Ascending aorta (tissue), 2 donors: Measurements from ENCODE around the gene ZSCAN20. TPM values are rescaled to one million over a fixed set of nuclear protein-coding genes. Genes with fewer than 3 reads are reported as not detected.

Source experiments
- DNase-seq, 2 donors: peaks; one replicate each; pipeline ENCODE4 v3.0.0-alpha.2; 2019; ENCODE audit warnings: low spot score in 2 of 2
- H3K27ac ChIP-seq, 2 donors: fragments of 200-600 bp; sonication (generic); one replicate each; pipeline ENCODE4 v1.5.1; 2016 to 2017; ENCODE audit warnings: mild to moderate bottlenecking in 1 of 2
- H3K27me3 ChIP-seq: fragments of 200-600 bp; sonication (generic); one replicate; pipeline ENCODE4 v1.5.1; 2017
- H3K36me3 ChIP-seq, 2 donors: fragments of 200-600 bp; sonication (generic); one replicate each; pipeline ENCODE4 v1.5.1; 2016
- H3K4me1 ChIP-seq, 2 donors: fragments of 200-600 bp; sonication (generic); one replicate each; pipeline ENCODE4 v1.5.1; 2016 to 2017; ENCODE audit warnings: mild to moderate bottlenecking in 1 of 2
- H3K4me3 ChIP-seq, 2 donors: fragments of 200-600 bp; sonication (generic); one replicate each; pipeline ENCODE4 v1.5.1; 2016 to 2017; ENCODE audit warnings: mild to moderate bottlenecking in 1 of 2
- H3K9me3 ChIP-seq, 2 donors: fragments of 200-600 bp; sonication (generic); one replicate each; pipeline ENCODE4 v1.5.1; 2016
- CTCF ChIP-seq, 3 experiments: fragments of 200-600 bp in 2 of 3; fragments of 450-650 bp in 1 of 3; sonication (generic) in 2 of 3; IDR thresholded peaks; one replicate each; pipeline ENCODE4 v1.5.1; 2016 to 2019; ENCODE audit warnings: antibody characterized with exemption in 3 of 3, mild to moderate bottlenecking in 1 of 3, moderate library complexity in 1 of 3
- intact Hi-C: fragments of 100-400 bp; cut with DNase I; formaldehyde crosslinking; loops from one replicate; pipeline ENCODE4 v1.15.1; 2023
- total RNA-seq: library from RNA; depleted of rRNA; stranded (reverse); fragments of >200 nt; gene quantifications from one replicate; pipeline ENCODE4 v1.1.0, GENCODE V29; 2016

ZSCAN20 gene
- total RNA-seq, 1 donor from 2014 or later: 42.6 TPM

GRCh38 chr1:33471416-33471815 lies 1.0 kb upstream of the ZSCAN20 start:
- DNase-seq: no peak
- no peaks in the 10 kb centered on the region for H3K27me3 ChIP-seq
- no peaks in the 10 kb centered on the region for H3K9me3 ChIP-seq
- intact Hi-C loops: loop anchor here (2.0 to 5.0 kb wide), 5 partner anchors 104 to 1884 kb away; no protein-coding TSS in a partner anchor
- no peaks in the 10 kb centered on the region for H3K36me3 ChIP-seq
- TF ChIP-seq CTCF (IDR thresholded peaks at IDR 0.05): no peak
- H3K27ac ChIP-seq: peak overlapping the region; percentile 70 to 90
- H3K4me1 ChIP-seq: peaks cover 3 to 27% of the 10 kb centered on the region in 2 donors
- no peak overlapping the region for H3K4me3 ChIP-seq

- TF ChIP-seq CTCF (IDR thresholded peaks at IDR 0.05): no peak
- intact Hi-C loops: loop anchor here (2.0 to 5.0 kb wide), 5 partner anchors 107 to 1887 kb away; no protein-coding TSS in a partner anchor
These were observed 1.5 kb downstream of the ZSCAN20 start for GRCh38 chr1:33473900-33474299.

GRCh38 chr1:33477451-33477850 lies 5.0 kb downstream of the ZSCAN20 start:
- Histone ChIP-seq H3K4me1 (peaks cover 3 to 17% of the 10 kb centered on the region in 2 donors), H3K36me3 (peaks cover 16 to 23% of the 10 kb centered on the region in 2 donors), H3K4me3 (no peak overlapping the region), H3K27me3 (no peaks in the 10 kb centered on the region), H3K9me3 (no peaks in the 10 kb centered on the region), H3K27ac (no peak overlapping the region)
- no peak for TF ChIP-seq CTCF (IDR thresholded peaks at IDR 0.05)
- DNase-seq: no peak
- intact Hi-C loops: no loop called here

More at GRCh38 chr1:33473900-33474299, 1.5 kb downstream of the ZSCAN20 start:
- Histone ChIP-seq H3K9me3 (no peaks in the 10 kb centered on the region), H3K4me1 (peaks cover 3 to 27% of the 10 kb centered on the region in 2 donors), H3K4me3 (peak overlapping the region in 1 of 2 donors; percentile 73), H3K27ac (peak overlapping the region; percentile 35 to 62), H3K36me3 (peaks cover 0 to under 1% of the 10 kb centered on the region in 2 donors), H3K27me3 (no peaks in the 10 kb centered on the region)
- peak in 1 of 2 donors; percentile 81 for DNase-seq

GRCh38 chr1:33482412-33482811 lies 10.0 kb downstream of the ZSCAN20 start:
- intact Hi-C loops: no loop called here
- no peak overlapping the region for H3K4me3 ChIP-seq
- peaks cover 0 to 9% of the 10 kb centered on the region in 2 donors for H3K9me3 ChIP-seq
- TF ChIP-seq CTCF (IDR thresholded peaks at IDR 0.05): no peak
- H3K27me3 ChIP-seq: no peaks in the 10 kb centered on the region
- H3K4me1 ChIP-seq: no peaks in the 10 kb centered on the region
- DNase-seq: no peak
- no peak overlapping the region for H3K27ac ChIP-seq
- H3K36me3 ChIP-seq: peaks cover 34 to 56% of the 10 kb centered on the region in 2 donors

GRCh38 chr1:33488624-33489023 lies 16.2 kb downstream of the ZSCAN20 start:
- intact Hi-C loops: no loop called here
- Histone ChIP-seq H3K4me3 (no peak overlapping the region), H3K27ac (no peak overlapping the region), H3K4me1 (no peaks in the 10 kb centered on the region), H3K27me3 (no peaks in the 10 kb centered on the region), H3K9me3 (peaks cover 7 to 18% of the 10 kb centered on the region in 2 donors), H3K36me3 (peaks cover 73 to 82% of the 10 kb centered on the region in 2 donors)
- no peak for TF ChIP-seq CTCF (IDR thresholded peaks at IDR 0.05)
- no peak for DNase-seq

- peaks cover 59 to 81% of the 10 kb centered on the region in 2 donors for H3K36me3 ChIP-seq
- H3K9me3 ChIP-seq: peaks cover 42 to 57% of the 10 kb centered on the region in 2 donors
- H3K27me3 ChIP-seq: no peaks in the 10 kb centered on the region
- no peak for DNase-seq
- H3K4me3 ChIP-seq: no peak overlapping the region
- no peak overlapping the region for H3K27ac ChIP-seq
- TF ChIP-seq CTCF (IDR thresholded peaks at IDR 0.05): no peak
- intact Hi-C loops: no loop called here
- H3K4me1 ChIP-seq: no peaks in the 10 kb centered on the region
These were observed 22.5 kb downstream of the ZSCAN20 start for GRCh38 chr1:33494929-33495328.
